Peyer's patch (tissue), 4 donors: ENCODE data around the gene ECHDC3.

ENCODE experiments used
- POLR2A ChIP-seq, 2 donors: fragments of 450-650 bp; IDR thresholded peaks; one replicate each; pipeline ENCODE4 v1.5.1; 2017; ENCODE audit warnings: antibody characterized with exemption in 2 of 2, mild to moderate bottlenecking in 2 of 2, moderate library complexity in 2 of 2
- TF ChIP-seq, protein P1 (sequence below), 6 experiments: fragments of 450-650 bp in 4 of 6; fragments of 200-600 bp in 2 of 6; sonication (generic) in 1 of 6; IDR thresholded peaks; one replicate each; pipeline ENCODE4 v1.5.1; 2017 to 2019; ENCODE audit warnings: antibody characterized with exemption in 6 of 6, mild to moderate bottlenecking in 3 of 6, moderate library complexity in 1 of 6

DNA sequence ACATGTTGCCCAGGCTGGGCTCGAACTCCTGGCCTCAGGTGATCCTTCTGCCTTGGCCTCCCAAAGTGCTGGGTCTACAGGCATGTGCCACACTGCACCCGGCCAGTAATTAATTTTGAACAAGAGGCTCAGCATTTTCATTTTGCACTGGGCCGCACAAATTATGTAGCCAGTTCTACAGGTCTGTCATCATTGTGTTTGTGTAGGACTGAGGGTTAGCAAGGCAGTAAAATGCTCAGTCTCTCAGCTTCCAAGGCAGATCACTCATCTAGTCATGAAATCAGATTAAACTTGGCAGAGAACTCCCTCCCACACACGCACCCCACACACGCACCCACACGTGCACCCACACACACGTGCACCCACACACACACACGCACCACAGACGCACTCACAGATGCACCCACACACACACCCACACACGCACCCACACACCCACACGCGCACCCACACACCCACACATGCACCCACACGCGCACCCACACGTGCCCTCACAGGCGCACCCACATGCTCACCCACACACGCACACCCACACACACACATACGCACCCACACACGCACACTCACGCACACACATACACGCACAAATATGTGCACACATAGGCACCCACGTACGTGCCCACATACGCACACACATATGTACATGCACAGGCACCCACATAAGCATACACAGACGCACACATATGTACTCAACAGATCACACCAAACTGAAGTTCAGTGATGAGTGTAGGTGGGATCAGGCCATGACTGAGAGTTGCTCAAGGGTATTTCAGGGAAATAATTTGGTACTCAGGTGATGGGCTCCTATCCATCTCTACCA, 53.1 kb downstream of the ECHDC3 start:
- TF ChIP-seq, protein P1, sequence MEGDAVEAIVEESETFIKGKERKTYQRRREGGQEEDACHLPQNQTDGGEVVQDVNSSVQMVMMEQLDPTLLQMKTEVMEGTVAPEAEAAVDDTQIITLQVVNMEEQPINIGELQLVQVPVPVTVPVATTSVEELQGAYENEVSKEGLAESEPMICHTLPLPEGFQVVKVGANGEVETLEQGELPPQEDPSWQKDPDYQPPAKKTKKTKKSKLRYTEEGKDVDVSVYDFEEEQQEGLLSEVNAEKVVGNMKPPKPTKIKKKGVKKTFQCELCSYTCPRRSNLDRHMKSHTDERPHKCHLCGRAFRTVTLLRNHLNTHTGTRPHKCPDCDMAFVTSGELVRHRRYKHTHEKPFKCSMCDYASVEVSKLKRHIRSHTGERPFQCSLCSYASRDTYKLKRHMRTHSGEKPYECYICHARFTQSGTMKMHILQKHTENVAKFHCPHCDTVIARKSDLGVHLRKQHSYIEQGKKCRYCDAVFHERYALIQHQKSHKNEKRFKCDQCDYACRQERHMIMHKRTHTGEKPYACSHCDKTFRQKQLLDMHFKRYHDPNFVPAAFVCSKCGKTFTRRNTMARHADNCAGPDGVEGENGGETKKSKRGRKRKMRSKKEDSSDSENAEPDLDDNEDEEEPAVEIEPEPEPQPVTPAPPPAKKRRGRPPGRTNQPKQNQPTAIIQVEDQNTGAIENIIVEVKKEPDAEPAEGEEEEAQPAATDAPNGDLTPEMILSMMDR (IDR thresholded peaks at IDR 0.05) = no peak
- TF ChIP-seq POLR2A (IDR thresholded peaks at IDR 0.05) = no peak
